ENCODE data around the gene RGS19.

Gene RGS19

DNA sequence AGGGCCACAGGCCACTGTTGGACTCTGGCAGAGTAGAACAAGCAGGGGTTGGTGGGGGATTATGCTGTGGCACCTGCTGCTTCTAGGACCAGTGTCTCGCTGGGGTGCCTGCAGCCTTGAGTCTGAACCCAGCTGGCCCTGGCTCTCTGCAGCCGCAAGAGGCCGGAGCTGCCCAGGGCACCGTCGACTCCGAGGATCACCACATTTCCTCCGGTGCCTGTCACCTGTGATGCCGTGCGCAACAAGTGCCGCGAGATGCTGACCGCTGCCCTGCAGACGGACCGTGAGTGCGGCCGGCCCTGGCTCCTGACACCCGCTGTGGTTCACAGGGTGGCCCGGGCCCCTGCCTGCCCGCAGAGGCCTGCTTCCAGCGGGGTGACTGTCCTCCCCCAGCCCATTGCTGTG lies 10.1 kb downstream of the RGS19 start:
- peak overlapping the region; percentile 65 for H3K23ac ChIP-seq (ENCODE audit: low read depth, low read length, poor library complexity)
- H3K14ac ChIP-seq (ENCODE audit: low read length), result no peak overlapping the region
- H3K27ac ChIP-seq (replicated peaks; ENCODE audit: low read length), result no peak overlapping the region

DNA sequence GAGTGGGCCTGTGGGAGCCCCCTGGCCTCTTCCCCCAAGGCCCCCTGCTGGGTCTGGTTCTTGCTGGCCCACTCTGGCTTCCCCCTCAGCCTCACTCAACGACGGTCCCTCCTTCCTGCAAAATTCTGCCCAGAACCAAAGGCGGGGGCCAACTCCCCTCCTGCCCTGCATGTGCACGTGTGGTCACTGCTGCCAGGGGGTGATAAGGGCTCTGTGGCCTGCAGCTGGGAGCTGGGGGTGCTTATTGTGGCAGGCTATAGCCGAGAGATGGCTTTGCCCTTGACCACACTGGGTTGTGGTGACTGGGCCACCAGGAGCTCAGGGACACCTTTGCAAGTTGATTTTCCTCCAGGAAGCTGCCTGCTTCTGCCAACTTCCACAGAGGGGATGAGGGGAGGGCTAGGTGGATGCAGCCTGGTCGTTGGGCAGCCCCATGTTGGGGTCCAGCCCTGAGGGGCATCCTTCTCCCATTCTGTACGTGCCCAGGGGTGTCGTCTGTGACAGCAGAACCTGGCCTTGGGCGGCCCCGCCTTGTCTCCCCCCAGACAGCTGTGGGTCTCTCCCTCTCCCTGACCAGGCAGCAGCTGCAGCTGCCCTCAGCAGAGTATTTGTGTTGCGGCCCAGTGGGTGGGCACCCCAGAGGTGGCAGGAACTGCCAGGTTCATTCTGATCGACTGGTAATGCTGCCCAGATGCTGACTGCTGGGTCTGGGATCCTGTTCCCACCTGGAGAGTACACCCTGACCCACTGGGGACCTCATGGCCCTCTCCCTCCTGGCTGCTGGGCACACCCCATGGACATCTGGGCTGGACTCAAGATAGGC lies 10.7 kb downstream of the RGS19 start:
- Histone ChIP-seq H3K14ac (ENCODE audit: low read length) (peak overlapping the region; percentile 3), H4K91ac (ENCODE audit: low read depth, low read length, poor library complexity) (no peak overlapping the region), H3K4me2 (ENCODE audit: insufficient read depth, low read length, poor library complexity, severe bottlenecking) (no peak overlapping the region), H4K8ac (ENCODE audit: low read depth, low read length) (no peak overlapping the region), H3K4me1 (ENCODE audit: control insufficient read depth in 2 of 2, insufficient read depth in 1 of 2, low read depth in 1 of 2, low read length in 2 of 2) (peaks cover 11 to 17% of the 10 kb centered on the region in 2 donors), H3K27me3 (ENCODE audit: control insufficient read depth in 3 of 3, insufficient read depth in 3 of 3, low read depth in 1 of 3, low read length in 3 of 3) (no peaks in the 10 kb centered on the region), H3K27ac (replicated peaks; ENCODE audit: low read length) (no peak overlapping the region), H2BK5ac (ENCODE audit: low read length) (peak overlapping the region; percentile 87), H3K79me1 (ENCODE audit: low read depth, low read length) (peaks cover 8% of the 10 kb centered on the region), H2AK5ac (ENCODE audit: low read depth, low read length) (no peak overlapping the region), H3K4ac (ENCODE audit: low read length) (no peak overlapping the region), H3K18ac (ENCODE audit: low read length) (no peak overlapping the region), H2AFZ (ENCODE audit: low read length) (no peak overlapping the region), H2BK120ac (ENCODE audit: low read depth, low read length) (peak overlapping the region; percentile 72), H3K23ac (ENCODE audit: low read depth, low read length, poor library complexity) (peak overlapping the region; percentile 65), H3K9me3 (replicated peaks in 1 of 2; ENCODE audit: control insufficient read depth in 2 of 2, insufficient read depth in 1 of 2, low read depth in 1 of 2, low read length in 2 of 2) (no peaks in the 10 kb centered on the region), H3K9ac (ENCODE audit: low read depth, low read length, poor library complexity) (no peak overlapping the region), H2BK15ac (ENCODE audit: low read length) (peak overlapping the region; percentile 58), H2BK12ac (ENCODE audit: low read length) (no peak overlapping the region), H3K4me3 (ENCODE audit: low read length in 2 of 2) (no peak overlapping the region), H3K36me3 (replicated peaks in 1 of 2; ENCODE audit: control insufficient read depth in 2 of 2, insufficient read depth in 2 of 2, low read length in 2 of 2) (peaks cover 14 to 20% of the 10 kb centered on the region in 2 donors)
- no CpG with 5 or more reads among the region's 12 CpGs for WGBS, 2 donors (ENCODE audit: extremely low coverage in 2 of 2, insufficient read length in 2 of 2, insufficient replicate concordance in 1 of 2)
- DNase-seq (ENCODE audit: low spot score), result no peak

More for the DNA sequence above, 10.1 kb downstream of the RGS19 start:
- peak overlapping the region; percentile 58 for H2BK15ac ChIP-seq (ENCODE audit: low read length)
- H3K4me3 ChIP-seq (ENCODE audit: low read length in 2 of 2), result no peak overlapping the region
- H3K9ac ChIP-seq (ENCODE audit: low read depth, low read length, poor library complexity), result no peak overlapping the region
- no peak overlapping the region for H3K4me2 ChIP-seq (ENCODE audit: insufficient read depth, low read length, poor library complexity, severe bottlenecking)
- peaks cover 7 to 12% of the 10 kb centered on the region in 2 donors for H3K4me1 ChIP-seq (ENCODE audit: control insufficient read depth in 2 of 2, insufficient read depth in 1 of 2, low read depth in 1 of 2, low read length in 2 of 2)
- H2AK5ac ChIP-seq (ENCODE audit: low read depth, low read length), result peak overlapping the region; percentile 32
- no peak overlapping the region for H3K4ac ChIP-seq (ENCODE audit: low read length)
- peak overlapping the region; percentile 72 for H2BK120ac ChIP-seq (ENCODE audit: low read depth, low read length)
- no peak overlapping the region for H4K91ac ChIP-seq (ENCODE audit: low read depth, low read length, poor library complexity)
- H3K9me3 ChIP-seq (replicated peaks in 1 of 2; ENCODE audit: control insufficient read depth in 2 of 2, insufficient read depth in 1 of 2, low read depth in 1 of 2, low read length in 2 of 2), result no peaks in the 10 kb centered on the region
- no peak for DNase-seq (ENCODE audit: low spot score)
- no CpG with 5 or more reads among the region's 20 CpGs for WGBS, 2 donors (ENCODE audit: extremely low coverage in 2 of 2, insufficient read length in 2 of 2, insufficient replicate concordance in 1 of 2)
- peaks cover 14 to 20% of the 10 kb centered on the region in 2 donors for H3K36me3 ChIP-seq (replicated peaks in 1 of 2; ENCODE audit: control insufficient read depth in 2 of 2, insufficient read depth in 2 of 2, low read length in 2 of 2)
- H2BK5ac ChIP-seq (ENCODE audit: low read length), result peak overlapping the region; percentile 87
- no peak overlapping the region for H2BK12ac ChIP-seq (ENCODE audit: low read length)
- peaks cover 4% of the 10 kb centered on the region for H3K79me1 ChIP-seq (ENCODE audit: low read depth, low read length)
- H3K18ac ChIP-seq (ENCODE audit: low read length), result peak overlapping the region; percentile 71
- H2AFZ ChIP-seq (ENCODE audit: low read length), result no peak overlapping the region
- no peak overlapping the region for H4K8ac ChIP-seq (ENCODE audit: low read depth, low read length)
- H3K27me3 ChIP-seq (ENCODE audit: control insufficient read depth in 3 of 3, insufficient read depth in 3 of 3, low read depth in 1 of 3, low read length in 3 of 3), result no peaks in the 10 kb centered on the region

DNA sequence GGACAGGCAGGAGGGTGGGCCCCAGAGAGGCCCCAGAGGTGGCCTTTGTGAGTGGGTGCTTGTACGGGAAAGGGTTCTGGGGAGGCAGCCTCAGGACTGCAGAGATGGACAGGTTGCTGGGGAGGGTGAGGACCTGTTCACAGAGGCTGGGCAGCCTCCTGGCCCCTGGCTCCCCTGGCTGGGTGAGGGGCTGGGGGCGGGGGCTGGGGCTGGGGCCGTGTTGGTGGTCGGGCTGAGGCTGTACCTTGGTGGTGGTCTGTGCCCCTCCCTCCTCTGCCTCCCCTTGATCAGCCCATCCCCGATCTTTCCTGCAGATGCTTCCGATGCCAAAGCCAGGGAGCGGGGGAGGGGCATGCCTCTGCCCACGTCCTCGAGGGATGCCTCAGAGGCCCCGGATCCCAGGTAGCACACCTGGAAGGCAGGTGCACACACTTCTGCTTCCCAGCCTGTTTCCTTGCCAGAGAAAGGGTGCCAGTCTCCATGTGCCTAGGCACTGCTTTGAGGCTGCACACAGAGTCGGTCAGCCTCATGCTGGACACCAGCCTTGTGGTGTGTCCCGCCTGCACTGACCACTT lies 11.5 kb downstream of the RGS19 start:
- Histone ChIP-seq H2BK12ac (ENCODE audit: low read length) (no peak overlapping the region), H3K9me3 (replicated peaks in 1 of 2; ENCODE audit: control insufficient read depth in 2 of 2, insufficient read depth in 1 of 2, low read depth in 1 of 2, low read length in 2 of 2) (no peaks in the 10 kb centered on the region), H2BK5ac (ENCODE audit: low read length) (no peak overlapping the region), H3K4me2 (ENCODE audit: insufficient read depth, low read length, poor library complexity, severe bottlenecking) (no peak overlapping the region), H2AK5ac (ENCODE audit: low read depth, low read length) (no peak overlapping the region), H3K27ac (replicated peaks; ENCODE audit: low read length) (no peak overlapping the region), H3K14ac (ENCODE audit: low read length) (no peak overlapping the region), H3K36me3 (replicated peaks in 1 of 2; ENCODE audit: control insufficient read depth in 2 of 2, insufficient read depth in 2 of 2, low read length in 2 of 2) (peaks cover 14 to 20% of the 10 kb centered on the region in 2 donors), H3K23ac (ENCODE audit: low read depth, low read length, poor library complexity) (peak overlapping the region; percentile 73), H4K8ac (ENCODE audit: low read depth, low read length) (no peak overlapping the region), H3K79me1 (ENCODE audit: low read depth, low read length) (peaks cover 12% of the 10 kb centered on the region), H4K91ac (ENCODE audit: low read depth, low read length, poor library complexity) (no peak overlapping the region), H2BK15ac (ENCODE audit: low read length) (no peak overlapping the region), H2AFZ (ENCODE audit: low read length) (no peak overlapping the region), H3K27me3 (ENCODE audit: control insufficient read depth in 3 of 3, insufficient read depth in 3 of 3, low read depth in 1 of 3, low read length in 3 of 3) (no peaks in the 10 kb centered on the region), H3K4ac (ENCODE audit: low read length) (no peak overlapping the region), H3K4me1 (ENCODE audit: control insufficient read depth in 2 of 2, insufficient read depth in 1 of 2, low read depth in 1 of 2, low read length in 2 of 2) (peaks cover 11 to 17% of the 10 kb centered on the region in 2 donors), H3K4me3 (ENCODE audit: low read length in 2 of 2) (no peak overlapping the region), H3K18ac (ENCODE audit: low read length) (peak overlapping the region; percentile 28), H3K9ac (ENCODE audit: low read depth, low read length, poor library complexity) (no peak overlapping the region), H2BK120ac (ENCODE audit: low read depth, low read length) (no peak overlapping the region)
- no CpG with 5 or more reads among the region's 12 CpGs for WGBS, 2 donors (ENCODE audit: extremely low coverage in 2 of 2, insufficient read length in 2 of 2, insufficient replicate concordance in 1 of 2)
- DNase-seq (ENCODE audit: low spot score), result no peak

DNA sequence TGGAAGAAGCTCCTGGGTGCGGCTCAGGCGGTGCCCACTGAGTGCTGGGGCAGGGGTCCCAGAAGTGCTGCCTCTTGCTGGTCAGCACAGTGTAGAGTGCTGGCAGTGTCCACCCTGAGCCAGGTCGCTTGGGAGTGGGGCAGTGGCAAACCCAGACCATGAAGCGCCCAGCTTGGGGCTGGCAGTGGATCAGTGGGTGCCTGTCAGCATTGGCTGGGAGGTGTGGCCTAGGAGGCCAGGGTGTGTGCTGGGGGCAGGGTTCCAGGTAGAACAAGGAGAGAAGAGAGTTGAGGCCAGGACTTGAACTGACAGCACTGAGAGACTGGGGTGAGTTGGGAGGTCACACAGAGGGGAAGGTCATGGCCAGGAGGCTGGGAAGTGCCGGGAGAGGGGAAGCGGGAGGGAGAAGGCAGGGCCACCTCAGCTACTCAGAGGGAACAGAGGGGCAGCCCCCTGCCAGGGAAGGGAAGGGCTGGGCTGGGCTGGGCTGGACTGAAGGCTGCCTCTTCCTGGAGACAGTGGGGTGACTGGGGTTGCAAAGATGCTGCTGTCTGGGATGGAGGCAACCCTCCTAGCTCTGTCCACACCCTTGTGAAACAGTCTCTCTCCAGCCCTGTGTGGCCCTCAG lies 12.2 kb downstream of the RGS19 start:
- WGBS, 2 donors (ENCODE audit: extremely low coverage in 2 of 2, insufficient read length in 2 of 2, insufficient replicate concordance in 1 of 2), result no CpG with 5 or more reads among the region's 6 CpGs
- Histone ChIP-seq H3K4me1 (ENCODE audit: control insufficient read depth in 2 of 2, insufficient read depth in 1 of 2, low read depth in 1 of 2, low read length in 2 of 2) (peaks cover 15 to 21% of the 10 kb centered on the region in 2 donors), H3K4me2 (ENCODE audit: insufficient read depth, low read length, poor library complexity, severe bottlenecking) (no peak overlapping the region), H3K27me3 (ENCODE audit: control insufficient read depth in 3 of 3, insufficient read depth in 3 of 3, low read depth in 1 of 3, low read length in 3 of 3) (no peaks in the 10 kb centered on the region), H2AFZ (ENCODE audit: low read length) (no peak overlapping the region), H3K18ac (ENCODE audit: low read length) (no peak overlapping the region), H4K8ac (ENCODE audit: low read depth, low read length) (no peak overlapping the region), H3K4me3 (ENCODE audit: low read length in 2 of 2) (no peak overlapping the region), H3K27ac (replicated peaks; ENCODE audit: low read length) (no peak overlapping the region), H4K91ac (ENCODE audit: low read depth, low read length, poor library complexity) (no peak overlapping the region), H3K79me1 (ENCODE audit: low read depth, low read length) (peaks cover 10% of the 10 kb centered on the region), H2BK120ac (ENCODE audit: low read depth, low read length) (no peak overlapping the region), H3K14ac (ENCODE audit: low read length) (no peak overlapping the region), H2BK5ac (ENCODE audit: low read length) (no peak overlapping the region), H3K9ac (ENCODE audit: low read depth, low read length, poor library complexity) (peak overlapping the region; percentile 9), H3K4ac (ENCODE audit: low read length) (no peak overlapping the region), H3K36me3 (replicated peaks in 1 of 2; ENCODE audit: control insufficient read depth in 2 of 2, insufficient read depth in 2 of 2, low read length in 2 of 2) (peaks cover 10 to 17% of the 10 kb centered on the region in 2 donors), H2BK15ac (ENCODE audit: low read length) (no peak overlapping the region), H2AK5ac (ENCODE audit: low read depth, low read length) (no peak overlapping the region), H3K23ac (ENCODE audit: low read depth, low read length, poor library complexity) (no peak overlapping the region), H3K9me3 (replicated peaks in 1 of 2; ENCODE audit: control insufficient read depth in 2 of 2, insufficient read depth in 1 of 2, low read depth in 1 of 2, low read length in 2 of 2) (no peaks in the 10 kb centered on the region), H2BK12ac (ENCODE audit: low read length) (peak overlapping the region; percentile 7)
- no peak for DNase-seq (ENCODE audit: low spot score)
